Liver (tissue), 9 donors: ENCODE results near the gene STARD3. TPM values are rescaled to one million over a fixed set of nuclear protein-coding genes. Genes with fewer than 3 reads are reported as not detected.

Experiments
- DNase-seq: peaks from one replicate; pipeline ENCODE4 v3.0.0-alpha.2; 2017; ENCODE audit warnings: low spot score
- H3K27ac ChIP-seq, 2 donors: one replicate each; pipeline ENCODE4 v1.7.0; 2013; ENCODE audit warnings: inconsistent platforms in 2 of 2, low read length in 2 of 2, control low read depth in 1 of 2, low read depth in 1 of 2, mild to moderate bottlenecking in 1 of 2
- H3K27me3 ChIP-seq, 4 donors: one replicate each; pipeline versions ENCODE4 v1.6.1 to v1.7.0; 2013; ENCODE audit warnings: low read length in 3 of 4, inconsistent platforms in 1 of 4, mild to moderate bottlenecking in 1 of 4, moderate library complexity in 1 of 4; ENCODE audit not compliant: control insufficient read depth in 4 of 4, insufficient read depth in 4 of 4
- H3K36me3 ChIP-seq, 4 donors: one replicate each; pipeline versions ENCODE4 v1.6.1 to v1.7.0; 2013; ENCODE audit warnings: low read length in 3 of 4, mild to moderate bottlenecking in 3 of 4, low read depth in 1 of 4, moderate library complexity in 1 of 4; ENCODE audit not compliant: control insufficient read depth in 4 of 4, insufficient read depth in 3 of 4
- H3K4me1 ChIP-seq, 4 donors: one replicate each; pipeline versions ENCODE4 v1.6.1 to v1.7.0; 2013; ENCODE audit warnings: low read length in 3 of 4, mild to moderate bottlenecking in 3 of 4, moderate library complexity in 1 of 4; ENCODE audit not compliant: control insufficient read depth in 4 of 4, insufficient read depth in 4 of 4
- H3K4me3 ChIP-seq, 3 donors: one replicate each; pipeline versions ENCODE4 v1.6.1 to v1.7.0; 2013; ENCODE audit warnings: low read length in 3 of 3, control low read depth in 1 of 3, low read depth in 1 of 3, mild to moderate bottlenecking in 1 of 3
- H3K9ac ChIP-seq, 2 donors: one replicate each; pipeline ENCODE4 v1.7.0; 2013; ENCODE audit warnings: low read length in 2 of 2, mild to moderate bottlenecking in 2 of 2, moderate library complexity in 2 of 2, control low read depth in 1 of 2, low read depth in 1 of 2
- H3K9me3 ChIP-seq, 4 donors: one replicate each; pipeline versions ENCODE4 v1.6.1 to v1.7.0; 2013; ENCODE audit warnings: low read length in 3 of 4; ENCODE audit not compliant: control insufficient read depth in 4 of 4
- ATF3 ChIP-seq: IDR thresholded peaks from 2 replicates; pipeline ENCODE4 v1.6.1; 2016; ENCODE audit warnings: antibody characterized with exemption
- CTCF ChIP-seq: fragments of 150-350 bp; IDR thresholded peaks from 2 replicates; pipeline ENCODE4 v1.5.1; 2017; ENCODE audit warnings: improper control_type of control experiment, low read depth, low read length; ENCODE audit not compliant: missing input control
- EGR1 ChIP-seq, 2 donors: IDR thresholded peaks; 2 replicates each; pipeline ENCODE4 v1.6.1; 2016 to 2018; ENCODE audit warnings: antibody characterized with exemption in 2 of 2, low read depth in 2 of 2
- FOXA1 ChIP-seq: IDR thresholded peaks from 2 replicates; pipeline ENCODE4 v1.6.1; 2016; ENCODE audit warnings: antibody characterized with exemption
- FOXA2 ChIP-seq: IDR thresholded peaks from 2 replicates; pipeline ENCODE4 v1.6.1; 2016; ENCODE audit warnings: antibody characterized with exemption
- GABPA ChIP-seq, 2 donors: IDR thresholded peaks in 1 of 2; conservative IDR thresholded peaks in 1 of 2; 2 replicates each; pipeline ENCODE4 v1.6.1; 2016; ENCODE audit warnings: antibody characterized with exemption in 2 of 2, mild to moderate bottlenecking in 1 of 2, moderate library complexity in 1 of 2
- HNF4A ChIP-seq, 2 donors: conservative IDR thresholded peaks; 2 replicates each; pipeline ENCODE4 v1.6.1; 2016; ENCODE audit warnings: antibody characterized with exemption in 2 of 2, mild to moderate bottlenecking in 2 of 2
- HNF4G ChIP-seq: IDR thresholded peaks from 2 replicates; pipeline ENCODE4 v1.6.1; 2016; ENCODE audit warnings: antibody characterized with exemption
- JUND ChIP-seq, 2 donors: IDR thresholded peaks; 2 replicates each; pipeline ENCODE4 v1.6.1; 2016; ENCODE audit warnings: antibody characterized with exemption in 2 of 2
- MAX ChIP-seq: IDR thresholded peaks from 2 replicates; pipeline ENCODE4 v1.6.1; 2016; ENCODE audit warnings: antibody characterized with exemption
- NR2F2 ChIP-seq: IDR thresholded peaks from 2 replicates; pipeline ENCODE4 v1.6.1; 2016; ENCODE audit warnings: antibody characterized with exemption
- RAD21 ChIP-seq, 2 donors: IDR thresholded peaks; 2 replicates each; pipeline ENCODE4 v1.6.1; 2016; ENCODE audit warnings: antibody characterized with exemption in 2 of 2, mild to moderate bottlenecking in 2 of 2
- REST ChIP-seq: IDR thresholded peaks from 2 replicates; pipeline ENCODE4 v1.6.1; 2016; ENCODE audit warnings: antibody characterized with exemption, mild to moderate bottlenecking
- RXRA ChIP-seq, 2 donors: IDR thresholded peaks; 2 replicates each; pipeline ENCODE4 v1.6.1; 2017 to 2018; ENCODE audit warnings: antibody characterized with exemption in 2 of 2, mild to moderate bottlenecking in 1 of 2
- SP1 ChIP-seq: IDR thresholded peaks from 2 replicates; pipeline ENCODE4 v1.6.1; 2018; ENCODE audit warnings: antibody characterized with exemption, mild to moderate bottlenecking
- TAF1 ChIP-seq: conservative IDR thresholded peaks from 2 replicates; pipeline ENCODE4 v1.6.1; 2016; ENCODE audit warnings: antibody characterized with exemption, mild to moderate bottlenecking
- YY1 ChIP-seq: IDR thresholded peaks from 2 replicates; pipeline ENCODE4 v1.6.1; 2016; ENCODE audit warnings: antibody characterized with exemption, mild to moderate bottlenecking
- ZBTB33 ChIP-seq: IDR thresholded peaks from 2 replicates; pipeline ENCODE4 v1.6.1; 2016; ENCODE audit warnings: antibody characterized with exemption
- WGBS: extraction: QIAGEN DNeasy Blood & Tissue Kit; methylation state at CpG from one replicate; pipeline ENCODE4 v1.1.7; 2013; 5-methylcytosine and 5-hydroxymethylcytosine counted together
- polyA plus RNA-seq, 2 donors: library from polyadenylated mRNA; stranded (reverse) in 1 of 2; unstranded in 1 of 2; fragments of 200-250 nt in 1 of 2; fragments of >200 nt in 1 of 2; fragmentation: Nextera tagmentation in 1 of 2; extraction: Ambion mirVana in 1 of 2; gene quantifications; one replicate each; pipeline versions ENCODE4 v1.2.1 to v1.2.3, GENCODE V29; 2013 to 2015
- total RNA-seq, 2 donors: library from RNA; depleted of rRNA; stranded (reverse); fragments of >200 nt; gene quantifications; one replicate each; pipeline ENCODE4 v1.2.3, GENCODE V29; 2014
- donor health status: healthy.
- donor health status: healthy.
- donor health status: healthy.
- donor health status: healthy.
- donor health status: healthy.

The STARD3 gene
- total and polyA plus RNA-seq, 4 donors = 15.0 to 34.0 (median 23.2) TPM

GRCh38 chr17:39639043-39639442 lies 2.1 kb downstream of the STARD3 start:
- no peaks in the 10 kb centered on the region for H3K36me3 ChIP-seq
- no peaks in the 10 kb centered on the region for H3K9me3 ChIP-seq
- H3K4me1 ChIP-seq = peaks cover 5 to 47% (median 33%) of the 10 kb centered on the region in 4 donors
- WGBS = 82% methylated on average over 2 of the region's 2 CpGs
- no peaks in the 10 kb centered on the region for H3K27me3 ChIP-seq
- H3K27ac ChIP-seq = no peak overlapping the region
- H3K9ac ChIP-seq = no peak overlapping the region
- no peak overlapping the region for H3K4me3 ChIP-seq
- TF ChIP-seq ATF3 (no peak), SP1 (no peak), HNF4A (conservative IDR thresholded peaks at IDR 0.05) (no peak), CTCF (no peak), FOXA2 (no peak), TAF1 (no peak), GABPA (IDR thresholded peaks at IDR 0.05 in 1 of 2, conservative IDR thresholded peaks at IDR 0.05 in 1 of 2) (no peak), NR2F2 (no peak), HNF4G (no peak), MAX (no peak), ZBTB33 (no peak), YY1 (no peak), RXRA (IDR thresholded peaks at IDR 0.05) (no peak), FOXA1 (no peak), JUND (IDR thresholded peaks at IDR 0.05) (no peak), REST (no peak), EGR1 (IDR thresholded peaks at IDR 0.05; ENCODE audit: low read depth in 2 of 2) (no peak), RAD21 (IDR thresholded peaks at IDR 0.05) (no peak)
- DNase-seq = no peak
